ENCODE results near the gene DUS3L. TPM values are rescaled to one million over a fixed set of nuclear protein-coding genes. Genes with fewer than 3 reads are reported as not detected.

DUS3L gene
- total RNA-seq, 4 donors from 2014 or later, result 30.6 to 46.1 (median 37.1) TPM

- Histone ChIP-seq H3K9me3 (no peaks in the 10 kb centered on the region), H3K4me1 (peaks cover 0 to 7% of the 10 kb centered on the region in 2 donors), H3K36me3 (no peaks in the 10 kb centered on the region), H3K4me3 (no peak overlapping the region), H3K27ac (no peak overlapping the region), H3K27me3 (peaks cover 0 to 6% of the 10 kb centered on the region in 2 donors)
- TF ChIP-seq CTCF (IDR thresholded peaks at IDR 0.05) (no peak), POLR2A (IDR thresholded peaks at IDR 0.05) (no peak)
- no peak for DNase-seq
- intact Hi-C loops (cut with DNase I; ENCODE audit: low total_unique reads), result no loop called here
Observed at GRCh38 chr19:5825178-5825577, 34.2 kb upstream of the DUS3L start.

- DNase-seq, result no peak
- Histone ChIP-seq H3K27me3 (peaks cover 0 to 6% of the 10 kb centered on the region in 2 donors), H3K27ac (no peak overlapping the region), H3K36me3 (no peaks in the 10 kb centered on the region), H3K9me3 (no peaks in the 10 kb centered on the region), H3K4me3 (no peak overlapping the region), H3K4me1 (peaks cover 0 to 7% of the 10 kb centered on the region in 2 donors)
- intact Hi-C loops (cut with DNase I; ENCODE audit: low total_unique reads), result no loop called here
- TF ChIP-seq POLR2A (IDR thresholded peaks at IDR 0.05) (no peak), CTCF (IDR thresholded peaks at IDR 0.05) (no peak)
Observed at GRCh38 chr19:5824751-5825150, 33.8 kb upstream of the DUS3L start.

- TF ChIP-seq POLR2A (IDR thresholded peaks at IDR 0.05) (no peak), CTCF (IDR thresholded peaks at IDR 0.05) (no peak)
- H3K4me3 ChIP-seq, result no peak overlapping the region
- no peak for DNase-seq
Observed at GRCh38 chr19:5823579-5824281, 32.8 kb upstream of the DUS3L start.

GRCh38 chr19:5822181-5822844 lies 31.4 kb upstream of the DUS3L start:
- H3K4me3 ChIP-seq, result no peak overlapping the region
- no peaks in the 10 kb centered on the region for H3K36me3 ChIP-seq
- H3K4me1 ChIP-seq, result no peaks in the 10 kb centered on the region
- no peak for TF ChIP-seq POLR2A (IDR thresholded peaks at IDR 0.05)
- TF ChIP-seq CTCF (IDR thresholded peaks at IDR 0.05), result no peak
- no peak for DNase-seq
- H3K9me3 ChIP-seq, result no peaks in the 10 kb centered on the region
- intact Hi-C loops (cut with DNase I; ENCODE audit: low total_unique reads), result no loop called here
- H3K27me3 ChIP-seq, result no peaks in the 10 kb centered on the region
- no peak overlapping the region for H3K27ac ChIP-seq

More at GRCh38 chr19:5823579-5824281, 32.8 kb upstream of the DUS3L start:
- no peaks in the 10 kb centered on the region for H3K4me1 ChIP-seq
- peaks cover 0 to under 1% of the 10 kb centered on the region in 2 donors for H3K27me3 ChIP-seq
- no peaks in the 10 kb centered on the region for H3K36me3 ChIP-seq
- H3K27ac ChIP-seq, result no peak overlapping the region
- H3K9me3 ChIP-seq, result no peaks in the 10 kb centered on the region
- intact Hi-C loops (cut with DNase I; ENCODE audit: low total_unique reads), result no loop called here

GRCh38 chr19:5821521-5822180 lies 30.7 kb upstream of the DUS3L start:
- H3K27me3 ChIP-seq, result no peaks in the 10 kb centered on the region
- no peak overlapping the region for H3K4me3 ChIP-seq
- no peak overlapping the region for H3K27ac ChIP-seq
- no peaks in the 10 kb centered on the region for H3K36me3 ChIP-seq
- intact Hi-C loops (cut with DNase I; ENCODE audit: low total_unique reads), result no loop called here
- DNase-seq, result no peak
- no peaks in the 10 kb centered on the region for H3K4me1 ChIP-seq
- H3K9me3 ChIP-seq, result no peaks in the 10 kb centered on the region
- TF ChIP-seq POLR2A (IDR thresholded peaks at IDR 0.05), result no peak
- no peak for TF ChIP-seq CTCF (IDR thresholded peaks at IDR 0.05)
